ENCODE data around the gene RANGAP1. TPM values are rescaled to one million over a fixed set of nuclear protein-coding genes. Genes with fewer than 3 reads are reported as not detected.

Gene RANGAP1
- polyA plus RNA-seq, 3 donors, result 8.3 to 30.2 (median 8.5) TPM

- Histone ChIP-seq H4K20me1 (ENCODE audit: insufficient read depth, low read length) (no peaks in the 10 kb centered on the region), H3K4me2 (replicated peaks; ENCODE audit: extremely low read depth, low read length, poor library complexity, severe bottlenecking) (peak overlapping the region; percentile 78), H2AFZ (ENCODE audit: insufficient read depth, low read depth, low read length, poor library complexity, severe bottlenecking) (peak overlapping the region; percentile 84), H3K4me1 (ENCODE audit: control insufficient read depth in 1 of 2, insufficient read depth in 2 of 2, low read length in 2 of 2) (peaks cover 6 to 14% of the 10 kb centered on the region in 2 donors), H3K9me3 (replicated peaks in 1 of 2; ENCODE audit: control insufficient read depth in 1 of 2, insufficient read depth in 1 of 2, low read length in 2 of 2) (no peaks in the 10 kb centered on the region), H3K79me2 (ENCODE audit: insufficient read depth, low read length) (no peaks in the 10 kb centered on the region), H3K27ac (ENCODE audit: low read depth in 1 of 2, low read length in 2 of 2) (no peak overlapping the region), H3K9ac (ENCODE audit: insufficient read depth, low read length, poor library complexity, severe bottlenecking) (no peak overlapping the region), H3K27me3 (ENCODE audit: control insufficient read depth in 2 of 2, insufficient read depth in 2 of 2, low read length in 2 of 2) (no peaks in the 10 kb centered on the region), H3K4me3 (replicated peaks in 1 of 3; ENCODE audit: low read depth in 2 of 3, low read length in 3 of 3) (no peak overlapping the region), H3K36me3 (replicated peaks in 1 of 2; ENCODE audit: control insufficient read depth in 1 of 2, insufficient read depth in 2 of 2, low read length in 2 of 2) (peaks cover 0 to 6% of the 10 kb centered on the region in 2 donors)
- Mint-ChIP-seq H3K27ac (peak overlapping the region in 3 of 7 donors; percentile 14 to 55 (median 44)), H3K36me3 (peaks cover 3 to 8% of the 10 kb centered on the region in 2 donors), H3K4me3 (peak overlapping the region; percentile 50 to 58), H3K27me3 (ENCODE audit: low read depth in 3 of 3) (peaks cover 0 to 10% (median 6%) of the 10 kb centered on the region in 3 donors), H3K9me3 (peaks cover 0 to 3% (median 0%) of the 10 kb centered on the region in 7 donors), H3K4me1 (peaks cover 3% of the 10 kb centered on the region)
- no peak for DNase-seq
- TF ChIP-seq CTCF (IDR thresholded peaks at IDR 0.05), result no peak
- WGBS (ENCODE audit: insufficient coverage), result 97% methylated on average over 12 of the region's 32 CpGs
- intact Hi-C loops (cut with micrococcal nuclease), result loop anchor here in 1 of 2 donors (10.0 kb wide), 1 partner anchor 314 kb away; no protein-coding TSS in a partner anchor
Observed at GRCh38 chr22:41238570-41239442, 47.2 kb downstream of the RANGAP1 start.

- Histone ChIP-seq H3K27ac (ENCODE audit: low read depth in 1 of 2, low read length in 2 of 2) (no peak overlapping the region), H3K4me1 (ENCODE audit: control insufficient read depth in 1 of 2, insufficient read depth in 2 of 2, low read length in 2 of 2) (peaks cover 6 to 14% of the 10 kb centered on the region in 2 donors), H2AFZ (ENCODE audit: insufficient read depth, low read depth, low read length, poor library complexity, severe bottlenecking) (peak overlapping the region; percentile 84), H3K27me3 (ENCODE audit: control insufficient read depth in 2 of 2, insufficient read depth in 2 of 2, low read length in 2 of 2) (no peaks in the 10 kb centered on the region), H4K20me1 (ENCODE audit: insufficient read depth, low read length) (no peaks in the 10 kb centered on the region), H3K9ac (ENCODE audit: insufficient read depth, low read length, poor library complexity, severe bottlenecking) (peak overlapping the region; percentile 51), H3K4me3 (replicated peaks in 1 of 3; ENCODE audit: low read depth in 2 of 3, low read length in 3 of 3) (peak overlapping the region; percentile 9 to 67 (median 13)), H3K36me3 (replicated peaks in 1 of 2; ENCODE audit: control insufficient read depth in 1 of 2, insufficient read depth in 2 of 2, low read length in 2 of 2) (no peaks in the 10 kb centered on the region), H3K79me2 (ENCODE audit: insufficient read depth, low read length) (no peaks in the 10 kb centered on the region), H3K9me3 (replicated peaks in 1 of 2; ENCODE audit: control insufficient read depth in 1 of 2, insufficient read depth in 1 of 2, low read length in 2 of 2) (no peaks in the 10 kb centered on the region), H3K4me2 (replicated peaks; ENCODE audit: extremely low read depth, low read length, poor library complexity, severe bottlenecking) (peak overlapping the region; percentile 78)
- peak; percentile 2 for TF ChIP-seq CTCF (IDR thresholded peaks at IDR 0.05)
- intact Hi-C loops (cut with micrococcal nuclease), result loop anchor here in 1 of 2 donors (10.0 kb wide), 1 partner anchor 313 kb away; no protein-coding TSS in a partner anchor
- Mint-ChIP-seq H3K27me3 (ENCODE audit: low read depth in 3 of 3) (peaks cover 2 to 10% (median 6%) of the 10 kb centered on the region in 3 donors), H3K36me3 (peaks cover 0 to 4% of the 10 kb centered on the region in 2 donors), H3K27ac (no peak overlapping the region), H3K9me3 (peaks cover 0 to 3% (median 0%) of the 10 kb centered on the region in 7 donors), H3K4me3 (peak overlapping the region; percentile 69 to 75), H3K4me1 (peaks cover 3% of the 10 kb centered on the region)
- DNase-seq, result peak; percentile 67 to 78 (median 68)
- WGBS (ENCODE audit: insufficient coverage), result 25% methylated on average over 96 of the region's 97 CpGs
Observed at GRCh38 chr22:41237707-41238569, 48.0 kb downstream of the RANGAP1 start.

Data from CD14-positive monocyte (primary cell).